ENCODE measurements around the gene CD22.

Gene CD22

DNA sequence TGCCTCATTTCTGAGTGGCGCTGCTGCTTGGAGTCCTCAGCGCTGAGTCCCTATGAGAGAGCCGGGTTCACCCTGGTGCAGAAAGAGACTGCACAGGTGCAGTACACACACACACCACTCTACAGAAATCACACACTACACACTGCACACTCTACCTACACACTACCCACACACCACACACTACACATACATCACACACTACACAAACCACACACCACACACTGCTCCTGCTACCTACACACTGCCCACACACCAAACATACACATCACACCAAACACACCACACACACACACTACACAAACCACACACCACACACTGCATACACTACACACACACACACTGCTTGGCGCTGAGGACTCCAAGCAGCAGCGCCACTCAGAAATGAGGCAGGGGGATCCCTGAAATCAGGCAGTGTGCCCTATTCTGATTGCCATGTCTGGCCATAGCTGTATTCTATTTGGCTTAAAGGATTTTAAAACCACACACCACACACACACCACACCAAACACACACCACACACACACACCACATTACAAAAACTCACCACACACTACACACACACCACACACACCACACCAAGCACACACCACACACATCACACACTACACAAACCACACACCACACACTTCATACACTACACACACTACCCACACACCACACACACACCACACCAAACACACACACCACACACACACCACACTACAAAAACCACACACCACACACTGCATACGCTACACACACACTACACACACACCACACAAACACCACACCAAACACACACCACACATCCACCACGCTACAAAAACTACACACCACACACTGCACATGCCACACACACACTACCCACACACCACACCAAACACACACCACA, 32.1 kb upstream of the CD22 start:
- FAIRE-seq: no peak

DNA sequence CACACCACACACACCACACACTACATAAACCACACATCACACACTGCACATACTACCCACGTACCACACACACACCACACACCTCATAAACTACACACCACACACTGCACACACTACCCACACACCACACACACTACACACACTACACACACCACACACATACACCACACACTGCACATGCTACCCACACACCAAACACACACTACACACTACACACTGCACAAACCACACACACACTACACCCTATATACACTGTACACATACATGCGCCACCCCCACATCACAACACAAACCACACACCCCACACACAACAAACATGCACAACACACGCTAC, 31.5 kb upstream of the CD22 start:
- FAIRE-seq: no peak

DNA sequence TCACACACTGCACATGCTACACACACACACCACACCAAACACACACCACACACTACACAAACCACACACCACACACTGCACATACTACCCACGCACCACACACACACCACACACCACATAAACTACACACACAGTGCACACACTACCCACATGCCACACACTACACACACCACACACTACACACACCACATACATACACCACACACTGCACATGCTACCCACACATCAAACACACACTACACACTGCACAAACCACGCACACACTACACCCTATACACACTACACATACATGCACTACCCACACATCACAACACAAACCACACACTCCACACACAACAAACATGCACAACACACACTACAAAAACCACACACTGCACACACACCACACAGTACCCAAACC, 31.1 kb upstream of the CD22 start:
- FAIRE-seq: no peak

DNA sequence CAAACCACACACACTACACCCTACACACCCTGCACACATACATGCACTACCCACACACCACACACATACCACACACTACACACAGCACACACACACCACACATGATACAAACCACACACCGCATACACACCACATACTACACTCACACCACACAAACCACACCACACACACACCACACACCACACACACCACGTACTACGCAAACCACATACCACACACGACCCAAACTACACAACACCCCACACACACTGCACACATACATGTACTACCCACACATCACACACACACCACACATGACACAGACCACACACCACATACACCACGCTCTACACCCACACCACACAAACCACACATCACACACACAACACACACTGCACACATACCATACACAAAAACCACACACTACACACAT, 30.4 kb upstream of the CD22 start:
- FAIRE-seq: no peak

- FAIRE-seq: no peak
Measured at GRCh38 chr19:35299523-35300338, 29.3 kb upstream of the CD22 start.

GRCh38 chr19:35300339-35300649, 28.7 kb upstream of the CD22 start:
- FAIRE-seq: no peak

DNA sequence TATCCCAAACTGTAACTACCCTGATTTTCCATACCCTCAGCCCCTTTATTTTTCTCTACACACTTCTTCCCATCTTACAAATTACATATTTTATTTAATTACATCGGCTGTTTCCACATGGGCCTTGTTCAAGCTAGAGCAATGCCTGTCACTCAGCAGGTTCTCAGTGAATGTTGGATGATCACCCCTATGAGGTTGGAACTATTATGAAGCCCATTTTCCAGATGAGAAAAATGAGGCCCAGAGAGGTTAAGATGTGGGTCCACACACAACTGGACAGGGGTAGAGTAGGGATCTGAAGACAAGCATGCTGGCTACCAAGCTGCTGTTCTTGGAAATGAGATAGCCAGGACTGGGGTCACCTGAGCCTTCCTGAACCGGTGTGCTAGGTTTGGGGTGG, 27.0 kb upstream of the CD22 start:
- no peak for FAIRE-seq

DNA sequence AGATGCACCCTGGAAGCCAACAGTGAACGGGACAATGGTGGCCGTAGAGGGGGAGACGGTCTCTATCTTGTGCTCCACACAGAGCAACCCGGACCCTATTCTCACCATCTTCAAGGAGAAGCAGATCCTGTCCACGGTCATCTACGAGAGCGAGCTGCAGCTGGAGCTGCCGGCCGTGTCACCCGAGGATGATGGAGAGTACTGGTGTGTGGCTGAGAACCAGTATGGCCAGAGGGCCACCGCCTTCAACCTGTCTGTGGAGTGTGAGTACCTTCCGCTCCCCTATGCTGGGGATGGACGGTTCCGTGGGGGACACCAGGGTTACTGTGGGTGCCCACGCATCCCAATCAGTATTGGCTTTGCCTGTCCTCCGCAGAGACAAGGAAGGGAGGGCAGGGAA, 26.5 kb upstream of the CD22 start:
- no peak for FAIRE-seq

DNA sequence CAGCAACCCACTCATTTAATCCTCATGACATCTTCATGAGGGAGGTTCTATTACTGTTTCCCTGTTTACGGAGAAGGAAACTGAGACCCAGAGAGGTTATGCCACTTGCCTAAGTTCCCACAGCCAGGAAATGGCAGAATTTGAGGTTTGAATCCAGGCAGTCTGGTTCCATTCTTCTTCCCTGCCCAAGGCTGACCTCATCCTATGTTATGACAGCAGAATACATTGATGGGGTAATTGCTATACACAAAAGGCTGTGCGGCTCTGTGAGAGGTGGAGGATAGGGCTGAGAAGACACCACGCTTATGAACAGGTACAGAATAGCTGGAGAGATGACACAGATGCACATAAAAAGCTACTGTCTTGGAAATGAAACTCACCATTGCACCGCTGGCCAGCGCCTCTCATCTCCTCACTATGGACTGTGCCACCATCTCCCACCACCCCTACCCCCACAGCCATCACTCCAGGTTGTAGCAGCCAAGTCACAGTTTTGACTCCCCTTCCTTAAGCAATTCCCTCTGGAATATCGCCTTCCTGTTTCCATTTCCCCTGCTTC, 25.6 kb upstream of the CD22 start:
- FAIRE-seq: no peak

GRCh38 chr19:35304036-35304435, 25.0 kb upstream of the CD22 start:
- no peak for FAIRE-seq

DNA sequence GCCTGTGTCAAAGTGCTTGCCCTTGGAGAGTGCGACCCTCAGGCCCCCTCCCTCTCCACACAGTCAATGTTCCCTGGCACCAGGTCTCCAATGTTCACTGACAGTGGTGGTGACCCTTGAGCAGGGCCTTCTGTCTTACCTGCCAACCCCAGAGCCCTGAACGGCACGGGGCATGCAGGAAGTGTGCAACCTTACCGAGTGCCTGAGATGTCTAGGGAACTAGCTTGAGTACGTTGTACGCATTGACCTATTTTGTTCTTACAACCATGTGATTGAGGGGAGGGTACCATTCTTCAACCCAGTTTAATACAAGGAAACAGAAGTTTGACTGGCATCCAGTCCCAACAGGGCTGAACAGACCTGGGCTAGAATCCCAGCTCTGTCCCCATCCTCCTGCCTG, 23.8 kb upstream of the CD22 start:
- no peak for FAIRE-seq

- no peak for FAIRE-seq
Measured at GRCh38 chr19:35306473-35307246, 22.3 kb upstream of the CD22 start.

GRCh38 chr19:35307931-35308330, 21.1 kb upstream of the CD22 start:
- no peak for FAIRE-seq

DNA sequence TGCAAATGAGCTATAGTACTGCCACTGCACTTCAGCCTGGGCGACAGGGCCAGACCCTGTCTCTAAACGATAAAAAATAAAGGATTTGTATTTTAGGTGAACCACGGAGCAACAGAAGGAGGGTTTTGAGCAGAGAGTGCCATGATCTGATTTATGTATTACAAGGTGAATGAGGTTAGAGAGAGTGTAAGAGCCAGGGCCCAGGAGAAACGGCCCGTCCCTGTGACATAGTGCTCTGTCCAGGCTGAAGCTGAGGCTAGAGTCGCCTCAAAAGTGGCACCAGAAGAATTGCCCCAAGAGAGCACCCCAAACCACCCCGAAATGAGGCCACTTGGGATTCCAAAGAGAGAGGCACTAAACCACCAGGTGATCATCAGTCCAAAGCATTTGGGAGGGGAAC, 20.1 kb upstream of the CD22 start:
- no peak for FAIRE-seq

DNA sequence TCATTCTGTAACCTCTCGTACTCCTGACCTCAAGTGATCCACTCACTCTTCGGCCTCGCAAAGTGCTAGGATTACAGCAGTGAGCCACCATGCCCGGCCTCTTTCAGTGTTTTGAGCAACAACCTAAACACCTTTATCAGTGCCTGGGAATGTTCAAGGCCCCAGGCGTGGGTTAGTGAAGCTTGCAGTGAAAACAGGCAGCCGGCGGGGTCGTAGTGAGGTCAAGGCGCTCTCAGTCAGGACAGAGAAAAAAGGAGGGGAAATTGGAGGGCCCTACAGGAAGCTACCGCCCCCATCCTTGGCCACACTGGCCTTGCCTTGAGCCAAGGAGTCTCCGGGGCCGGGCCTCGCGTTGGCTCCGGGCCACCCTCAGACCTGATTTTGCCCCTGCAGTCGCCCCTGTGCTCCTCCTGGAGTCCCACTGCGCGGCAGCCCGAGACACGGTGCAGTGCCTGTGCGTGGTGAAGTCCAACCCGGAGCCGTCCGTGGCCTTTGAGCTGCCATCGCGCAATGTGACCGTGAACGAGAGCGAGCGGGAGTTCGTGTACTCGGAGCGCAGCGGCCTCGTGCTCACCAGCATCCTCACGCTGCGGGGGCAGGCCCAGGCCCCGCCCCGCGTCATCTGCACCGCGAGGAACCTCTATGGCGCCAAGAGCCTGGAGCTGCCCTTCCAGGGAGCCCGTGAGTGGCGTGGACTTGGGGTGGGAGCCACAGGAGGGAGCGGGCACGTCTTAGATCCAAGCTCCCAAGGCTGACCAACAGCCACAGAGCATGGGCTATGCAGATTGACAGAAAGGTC, 19.3 kb upstream of the CD22 start:
- FAIRE-seq: no peak

DNA sequence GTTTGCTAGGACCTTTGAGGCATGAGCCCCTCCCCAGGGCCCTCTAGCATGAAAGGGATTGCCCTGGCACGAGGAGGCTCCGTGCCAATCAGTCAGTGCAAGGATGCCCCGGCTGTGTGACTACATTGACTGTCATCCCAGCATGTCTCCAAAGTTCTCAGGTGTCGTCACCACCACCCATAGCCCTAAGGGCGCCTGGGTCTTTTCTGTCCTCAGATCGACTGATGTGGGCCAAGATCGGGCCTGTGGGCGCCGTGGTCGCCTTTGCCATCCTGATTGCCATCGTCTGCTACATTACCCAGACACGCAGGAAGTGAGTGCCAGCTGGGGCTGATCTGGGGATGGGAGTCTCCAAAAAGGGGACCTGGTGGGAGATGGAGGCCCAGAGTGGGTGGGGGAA, 18.7 kb upstream of the CD22 start:
- FAIRE-seq: no peak

DNA sequence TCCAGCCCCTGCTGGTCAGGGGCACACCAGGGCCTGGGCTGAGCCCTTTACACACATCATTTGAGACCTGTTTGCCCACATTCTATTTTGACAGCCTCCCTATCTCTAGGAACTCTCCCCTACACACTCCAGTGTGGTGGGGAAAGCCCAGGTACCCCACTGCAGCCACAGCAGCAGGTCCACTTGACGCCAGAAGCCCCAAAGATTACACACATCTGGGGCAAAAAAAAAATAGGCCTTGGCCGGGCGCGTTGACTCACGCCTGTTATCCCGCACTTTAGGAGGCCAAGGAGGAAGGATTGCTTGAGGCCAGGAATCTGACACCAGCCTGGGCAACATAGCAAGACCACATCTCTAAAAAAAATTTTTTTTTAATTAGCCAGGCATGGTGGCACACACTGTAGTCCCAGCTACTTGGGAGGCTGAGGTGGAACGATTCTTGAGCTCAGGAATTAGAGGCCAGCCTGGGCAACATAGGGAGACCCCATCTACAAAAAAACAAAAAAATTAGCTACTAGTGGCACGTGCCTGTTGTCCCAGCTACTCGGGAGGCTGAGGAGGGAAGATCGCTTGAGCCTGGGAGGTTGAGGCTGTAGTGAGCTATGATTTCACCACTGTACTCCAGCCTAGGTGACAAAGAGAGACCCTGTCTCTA, 18.0 kb upstream of the CD22 start:
- FAIRE-seq: no peak

DNA sequence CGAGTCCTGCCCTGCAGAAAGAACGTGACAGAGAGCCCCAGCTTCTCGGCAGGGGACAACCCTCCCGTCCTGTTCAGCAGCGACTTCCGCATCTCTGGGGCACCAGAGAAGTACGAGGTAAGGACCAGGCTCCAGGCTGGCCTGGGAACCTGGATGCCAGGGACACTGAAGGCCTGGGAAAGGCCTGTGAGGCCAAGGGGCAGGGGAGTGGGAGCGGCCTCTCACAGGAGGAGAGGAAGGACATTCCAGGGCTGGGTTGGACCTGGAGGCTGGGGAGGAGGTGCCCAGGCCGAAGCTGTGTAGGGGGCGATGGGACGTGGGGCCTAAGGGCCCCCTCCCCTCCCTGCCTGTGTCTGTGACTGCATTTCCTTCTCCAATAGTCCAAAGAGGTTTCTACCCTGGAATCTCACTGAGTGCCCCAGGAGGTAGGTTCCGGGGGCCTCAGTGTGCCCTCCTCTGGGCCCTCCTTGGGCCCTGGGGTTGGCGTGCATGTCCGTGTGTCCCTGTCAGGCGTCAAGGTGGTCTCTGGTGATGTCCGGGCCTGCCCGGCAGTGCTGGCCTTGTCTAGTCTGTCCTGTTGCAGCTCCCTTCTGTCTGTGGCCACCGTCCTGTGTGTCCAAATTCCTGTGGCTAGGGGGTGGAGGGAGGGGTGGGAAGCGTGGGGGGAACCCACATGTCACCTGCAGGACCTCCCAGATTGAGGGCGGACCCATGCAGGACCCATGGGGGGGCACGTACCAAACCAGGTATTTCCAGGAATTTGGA, 16.9 kb upstream of the CD22 start:
- no peak for FAIRE-seq

- no peak for FAIRE-seq
Measured at GRCh38 chr19:35313587-35313986, 15.4 kb upstream of the CD22 start.

- no peak for FAIRE-seq
Measured at GRCh38 chr19:35314031-35314430, 15.0 kb upstream of the CD22 start.

GRCh38 chr19:35314858-35315470, 14.0 kb upstream of the CD22 start:
- no peak for FAIRE-seq
